SU-DHL-6 (cell line): Measurements from ENCODE around the gene GP1BB.

Experiments
- H2AFZ ChIP-seq: fragments of 200-600 bp; sonication (generic); 2 replicates; pipeline ENCODE4 v1.6.1; 2014; ENCODE audit warnings: low read depth, mild to moderate bottlenecking, moderate library complexity, mixed read lengths, antibody characterized with exemption, low read length; ENCODE audit not compliant: severe bottlenecking
- H3F3A ChIP-seq: fragments of 200-600 bp; shearing (Covaris generic); 2 replicates; pipeline ENCODE4 v1.6.0; 2016; ENCODE audit warnings: antibody characterized with exemption, mild to moderate bottlenecking; ENCODE audit not compliant: insufficient read depth
- H3K27ac ChIP-seq: fragments of 200-600 bp; sonication (generic); 2 replicates; pipeline ENCODE4 v1.5.1; 2016; ENCODE audit warnings: low read depth, mild to moderate bottlenecking, low read length, moderate library complexity, mixed read lengths
- H3K27me3 ChIP-seq: fragments of 200-600 bp; sonication (generic), shearing (Covaris generic); 2 replicates; pipeline ENCODE4 v1.6.0; 2014; ENCODE audit warnings: mild to moderate bottlenecking, low read length
- H3K36me3 ChIP-seq: fragments of 200-600 bp; sonication (generic); 2 replicates; pipeline ENCODE4 v1.6.1; 2014; ENCODE audit warnings: mild to moderate bottlenecking, low read length, mixed read lengths
- H3K4me2 ChIP-seq: fragments of 300-600, 200-600 bp; shearing (Covaris generic), sonication (generic); 2 replicates; pipeline ENCODE4 v1.6.0; 2014; ENCODE audit warnings: low read length, low read depth, mild to moderate bottlenecking; ENCODE audit not compliant: poor library complexity, severe bottlenecking
- H3K4me3 ChIP-seq: fragments of 200-600 bp; sonication (generic); 2 replicates; pipeline ENCODE4 v1.5.1; 2014; ENCODE audit warnings: antibody characterized with exemption, low read length, mild to moderate bottlenecking, mixed read lengths; ENCODE audit not compliant: insufficient read depth, poor library complexity, severe bottlenecking
- H3K79me2 ChIP-seq: fragments of 200-600 bp; sonication (generic); 2 replicates; pipeline ENCODE4 v1.6.1; 2014; ENCODE audit warnings: mild to moderate bottlenecking, low read length, moderate library complexity; ENCODE audit not compliant: insufficient read depth
- H3K9ac ChIP-seq: fragments of 200-600 bp; sonication (generic); 2 replicates; pipeline ENCODE4 v1.7.0; 2014; ENCODE audit warnings: mild to moderate bottlenecking, low read length
- H3K9me2 ChIP-seq: fragments of 200-600 bp; sonication (generic); replicated peaks from 2 replicates; pipeline ENCODE4 v1.6.1; 2014; ENCODE audit warnings: low read length; ENCODE audit not compliant: insufficient read depth
- H3K9me3 ChIP-seq: fragments of 200-600 bp; sonication (generic); 2 replicates; pipeline ENCODE4 v1.6.1; 2014; ENCODE audit warnings: low read length, mixed read lengths; ENCODE audit not compliant: insufficient read depth
- H4K20me1 ChIP-seq: fragments of 200-600 bp; sonication (generic); 2 replicates; pipeline ENCODE4 v1.6.1; 2014; ENCODE audit warnings: low read depth, mild to moderate bottlenecking, antibody characterized with exemption, low read length, moderate library complexity, mixed read lengths
- EZH2phosphoT487 ChIP-seq: fragments of 200-600 bp; sonication (generic), shearing (Covaris generic); conservative IDR thresholded peaks from 2 replicates; pipeline ENCODE4 v1.6.1; 2018; ENCODE audit warnings: mild to moderate bottlenecking, antibody characterized with exemption, low read length, moderate library complexity, mixed read lengths
- TF ChIP-seq, protein P1 (sequence below): fragments of 200-600 bp; sonication (generic); IDR thresholded peaks from one replicate; pipeline ENCODE4 v1.5.1; 2017; ENCODE audit warnings: antibody characterized with exemption, mild to moderate bottlenecking, low read length, moderate library complexity; ENCODE audit not compliant: insufficient read depth, poor library complexity, severe bottlenecking

The GP1BB gene

GRCh38 chr22:19731361-19732135 is 8.2 kb downstream of the GP1BB start:
- Histone ChIP-seq H3K9me3 (no peaks in the 10 kb centered on the region), H3K27ac (no peak overlapping the region), H2AFZ (no peak overlapping the region), H3K36me3 (no peaks in the 10 kb centered on the region), H3K9ac (no peak overlapping the region), H3K27me3 (no peaks in the 10 kb centered on the region), H4K20me1 (no peaks in the 10 kb centered on the region), H3F3A (no peaks in the 10 kb centered on the region), H3K4me3 (no peak overlapping the region), H3K4me2 (no peak overlapping the region), H3K79me2 (no peaks in the 10 kb centered on the region), H3K9me2 (no peaks in the 10 kb centered on the region)
- no peak for TF ChIP-seq EZH2phosphoT487
- TF ChIP-seq, protein P1, sequence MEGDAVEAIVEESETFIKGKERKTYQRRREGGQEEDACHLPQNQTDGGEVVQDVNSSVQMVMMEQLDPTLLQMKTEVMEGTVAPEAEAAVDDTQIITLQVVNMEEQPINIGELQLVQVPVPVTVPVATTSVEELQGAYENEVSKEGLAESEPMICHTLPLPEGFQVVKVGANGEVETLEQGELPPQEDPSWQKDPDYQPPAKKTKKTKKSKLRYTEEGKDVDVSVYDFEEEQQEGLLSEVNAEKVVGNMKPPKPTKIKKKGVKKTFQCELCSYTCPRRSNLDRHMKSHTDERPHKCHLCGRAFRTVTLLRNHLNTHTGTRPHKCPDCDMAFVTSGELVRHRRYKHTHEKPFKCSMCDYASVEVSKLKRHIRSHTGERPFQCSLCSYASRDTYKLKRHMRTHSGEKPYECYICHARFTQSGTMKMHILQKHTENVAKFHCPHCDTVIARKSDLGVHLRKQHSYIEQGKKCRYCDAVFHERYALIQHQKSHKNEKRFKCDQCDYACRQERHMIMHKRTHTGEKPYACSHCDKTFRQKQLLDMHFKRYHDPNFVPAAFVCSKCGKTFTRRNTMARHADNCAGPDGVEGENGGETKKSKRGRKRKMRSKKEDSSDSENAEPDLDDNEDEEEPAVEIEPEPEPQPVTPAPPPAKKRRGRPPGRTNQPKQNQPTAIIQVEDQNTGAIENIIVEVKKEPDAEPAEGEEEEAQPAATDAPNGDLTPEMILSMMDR = no peak

DNA sequence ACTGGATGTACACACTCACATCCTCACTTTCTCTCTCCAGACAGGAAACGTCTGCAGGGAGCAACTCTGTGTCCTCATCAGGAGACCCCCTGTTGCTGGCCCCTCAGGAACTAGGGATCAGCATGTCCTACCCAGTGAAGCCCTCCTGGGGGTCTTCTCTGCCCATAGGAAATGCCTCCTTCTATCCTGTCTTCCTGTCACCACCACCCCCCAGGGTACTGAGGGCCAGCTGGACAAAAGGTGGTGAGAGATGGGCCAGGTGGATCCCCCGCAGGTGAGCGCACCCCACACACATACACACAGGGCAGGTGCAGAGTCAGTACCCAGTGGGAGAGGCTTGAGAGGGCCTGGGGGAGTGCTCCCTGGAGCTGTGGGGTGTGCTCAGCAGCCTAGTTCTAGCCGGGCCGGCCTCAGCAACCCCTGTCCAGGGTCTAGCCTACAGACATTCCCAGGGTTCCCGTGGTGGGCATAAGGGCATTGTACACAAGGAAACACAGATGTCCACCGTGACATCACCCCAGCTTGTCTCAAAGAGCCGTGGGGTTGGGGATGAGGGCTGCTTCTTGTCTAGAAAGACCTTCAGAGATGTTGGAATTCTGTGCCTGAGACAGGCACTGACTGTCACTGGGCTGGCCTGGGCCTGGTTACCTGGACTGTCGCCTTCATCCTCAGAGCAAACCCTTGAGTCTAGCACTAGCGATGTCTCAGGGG is 9.2 kb downstream of the GP1BB start:
- no peak overlapping the region for H3K4me2 ChIP-seq
- no peaks in the 10 kb centered on the region for H4K20me1 ChIP-seq
- H3K79me2 ChIP-seq = no peaks in the 10 kb centered on the region
- H3K9ac ChIP-seq = no peak overlapping the region
- no peaks in the 10 kb centered on the region for H3F3A ChIP-seq
- no peaks in the 10 kb centered on the region for H3K36me3 ChIP-seq
- H3K9me3 ChIP-seq = no peaks in the 10 kb centered on the region
- H3K4me3 ChIP-seq = no peak overlapping the region
- TF ChIP-seq, protein P1 = no peak
- no peak for TF ChIP-seq EZH2phosphoT487
- H3K9me2 ChIP-seq = no peaks in the 10 kb centered on the region
- no peak overlapping the region for H2AFZ ChIP-seq
- H3K27ac ChIP-seq = no peak overlapping the region
- H3K27me3 ChIP-seq = no peaks in the 10 kb centered on the region

DNA sequence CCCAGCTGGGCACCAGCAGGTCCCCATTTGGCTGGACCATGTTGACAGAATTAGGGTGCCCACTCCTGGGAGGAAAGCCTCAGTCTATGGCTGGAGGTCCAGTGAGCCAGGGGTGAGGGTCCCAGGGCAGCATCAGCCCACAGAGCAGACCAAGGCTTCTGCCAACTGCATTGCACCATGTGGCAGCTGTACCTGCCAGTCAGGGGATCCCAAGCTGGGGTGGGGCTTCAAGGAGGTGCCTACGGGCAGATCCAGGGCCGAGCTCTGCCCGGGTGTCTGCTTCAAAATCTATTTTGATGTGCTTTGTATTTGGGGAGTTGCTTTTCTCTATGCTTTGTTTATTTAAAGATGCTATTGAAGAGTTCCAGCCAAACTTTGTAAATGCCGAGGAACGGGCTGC is 10.4 kb downstream of the GP1BB start:
- Histone ChIP-seq H4K20me1 (no peaks in the 10 kb centered on the region), H3K79me2 (no peaks in the 10 kb centered on the region), H3K36me3 (no peaks in the 10 kb centered on the region), H3K9me2 (no peaks in the 10 kb centered on the region), H3K27ac (no peak overlapping the region), H3K9ac (no peak overlapping the region), H3K4me2 (no peak overlapping the region), H3F3A (no peaks in the 10 kb centered on the region), H3K27me3 (no peaks in the 10 kb centered on the region), H3K9me3 (no peaks in the 10 kb centered on the region), H2AFZ (no peak overlapping the region), H3K4me3 (no peak overlapping the region)
- TF ChIP-seq, protein P1 = no peak
- TF ChIP-seq EZH2phosphoT487 = no peak
